ENCODE data around the gene PUS1.

PUS1 gene

DNA sequence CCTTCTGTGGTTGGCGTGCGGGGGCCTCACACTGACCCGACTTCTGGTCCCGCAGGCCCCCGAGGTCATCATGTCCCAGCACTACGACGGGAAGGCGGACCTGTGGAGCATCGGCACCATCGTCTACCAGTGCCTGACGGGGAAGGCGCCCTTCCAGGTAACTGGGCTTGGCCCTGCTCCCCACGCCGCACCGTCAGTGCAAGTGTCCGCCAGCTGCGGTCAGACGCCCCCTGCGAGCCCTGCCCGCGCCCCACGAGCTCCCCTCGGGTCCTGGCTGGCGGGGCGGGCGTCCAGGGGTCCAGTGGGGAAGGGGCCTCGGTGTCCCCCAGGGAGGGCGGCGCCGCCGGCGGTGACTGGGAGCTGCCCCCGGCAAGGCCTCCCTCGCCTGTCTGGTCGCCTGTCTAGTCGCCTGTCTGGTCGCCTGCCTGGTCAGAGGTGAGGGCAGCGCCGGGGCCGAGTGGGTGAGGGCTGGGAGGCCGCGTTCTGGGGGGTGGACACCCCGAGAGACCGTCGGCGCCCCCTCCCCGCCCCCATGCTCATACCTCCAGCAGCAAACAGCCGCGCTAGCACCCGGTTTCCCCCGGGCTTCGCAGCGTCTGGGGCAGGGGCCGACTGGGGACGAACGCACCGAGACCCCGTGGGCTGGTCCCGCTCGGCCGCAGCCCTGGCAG is 19.9 kb upstream of the PUS1 start:
- H3K9me3 ChIP-seq (ENCODE audit: insufficient read depth, low read length) = no peaks in the 10 kb centered on the region
- no peak for TF ChIP-seq YY1 (IDR thresholded peaks at IDR 0.05; ENCODE audit: insufficient read depth, insufficient read length)
- no peak for TF ChIP-seq ZNF274 (IDR thresholded peaks at IDR 0.05; ENCODE audit: low read depth, low read length)
- no peak for TF ChIP-seq SUZ12 (IDR thresholded peaks at IDR 0.05; ENCODE audit: extremely low read depth, insufficient read depth, insufficient read length)
- H3K9ac ChIP-seq (ENCODE audit: insufficient read length, low read depth) = no peak overlapping the region
- H3K4me3 ChIP-seq (ENCODE audit: insufficient read length, low read depth) = no peak overlapping the region
- H3K27me3 ChIP-seq (ENCODE audit: insufficient read depth, insufficient read length) = no peaks in the 10 kb centered on the region
- peaks cover 76% of the 10 kb centered on the region for H3K36me3 ChIP-seq (ENCODE audit: insufficient read depth, insufficient read length, low read length)
- peaks cover 23% of the 10 kb centered on the region for H3K4me1 ChIP-seq (ENCODE audit: insufficient read depth, insufficient read length)
- DNase-seq (ENCODE audit: low read depth, low spot score) = no peak

DNA sequence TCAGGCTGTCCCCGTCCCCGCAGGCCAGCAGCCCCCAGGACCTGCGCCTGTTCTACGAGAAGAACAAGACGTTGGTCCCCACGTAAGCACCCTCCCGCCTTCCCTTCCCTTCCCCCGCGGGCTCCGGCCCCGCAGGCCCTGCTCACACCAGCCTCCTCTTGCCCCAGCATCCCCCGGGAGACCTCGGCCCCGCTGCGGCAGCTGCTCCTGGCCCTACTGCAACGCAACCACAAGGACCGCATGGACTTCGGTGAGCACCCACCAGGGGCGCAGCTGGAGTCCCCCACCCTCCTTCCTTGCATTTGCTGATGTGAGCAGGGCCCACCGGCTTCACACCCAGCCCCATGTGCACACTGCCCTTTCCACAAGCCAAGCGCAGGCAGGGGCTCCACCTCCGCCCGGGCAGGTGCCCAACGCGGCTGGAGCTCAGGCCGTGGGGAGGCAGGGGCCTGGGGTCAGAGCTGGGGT is 19.3 kb upstream of the PUS1 start:
- no peak overlapping the region for H3K4me3 ChIP-seq (ENCODE audit: insufficient read length, low read depth)
- no peaks in the 10 kb centered on the region for H3K27me3 ChIP-seq (ENCODE audit: insufficient read depth, insufficient read length)
- peaks cover 20% of the 10 kb centered on the region for H3K4me1 ChIP-seq (ENCODE audit: insufficient read depth, insufficient read length)
- no peak for TF ChIP-seq SUZ12 (IDR thresholded peaks at IDR 0.05; ENCODE audit: extremely low read depth, insufficient read depth, insufficient read length)
- no peak for TF ChIP-seq YY1 (IDR thresholded peaks at IDR 0.05; ENCODE audit: insufficient read depth, insufficient read length)
- no peak for TF ChIP-seq ZNF274 (IDR thresholded peaks at IDR 0.05; ENCODE audit: low read depth, low read length)
- no peaks in the 10 kb centered on the region for H3K9me3 ChIP-seq (ENCODE audit: insufficient read depth, low read length)
- DNase-seq (ENCODE audit: low read depth, low spot score) = no peak
- peaks cover 82% of the 10 kb centered on the region for H3K36me3 ChIP-seq (ENCODE audit: insufficient read depth, insufficient read length, low read length)
- no peak overlapping the region for H3K9ac ChIP-seq (ENCODE audit: insufficient read length, low read depth)

DNA sequence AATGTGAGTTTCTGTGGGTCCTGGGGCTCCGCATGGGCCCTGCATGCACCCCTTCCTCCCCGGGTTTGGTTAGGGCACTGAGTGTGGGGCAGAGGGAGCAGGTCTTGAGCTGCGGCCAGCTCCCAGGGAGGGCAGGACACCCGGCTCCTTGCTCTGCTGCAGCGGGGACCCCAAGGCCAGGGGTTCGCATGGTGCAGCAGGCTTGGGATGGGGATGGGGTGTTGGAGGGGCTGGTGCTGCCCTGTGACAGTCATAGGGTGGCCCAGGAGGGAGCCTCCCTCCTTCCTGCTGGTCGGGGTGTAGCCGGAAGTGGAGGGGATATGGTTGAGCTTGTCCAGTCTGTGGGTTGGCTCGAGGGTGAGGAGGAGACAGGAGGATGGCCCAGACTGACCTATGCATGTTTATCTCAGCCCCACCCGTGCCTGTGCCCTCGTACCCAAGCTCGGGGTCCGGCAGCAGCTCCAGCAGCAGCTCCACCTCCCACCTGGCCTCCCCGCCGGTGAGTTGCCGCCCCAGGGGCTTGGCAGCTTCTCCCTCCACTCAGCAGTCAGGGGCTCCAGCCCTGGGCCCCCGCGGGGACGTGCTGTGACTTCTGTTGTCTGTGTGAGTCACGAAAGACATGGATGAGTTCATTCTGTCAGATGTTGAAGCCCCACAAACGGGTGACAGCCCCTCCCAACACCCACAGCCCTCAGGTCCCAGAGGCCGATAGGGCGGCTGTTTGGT is 18.6 kb upstream of the PUS1 start:
- H3K9me3 ChIP-seq (ENCODE audit: insufficient read depth, low read length) = no peaks in the 10 kb centered on the region
- no peaks in the 10 kb centered on the region for H3K27me3 ChIP-seq (ENCODE audit: insufficient read depth, insufficient read length)
- H3K4me3 ChIP-seq (ENCODE audit: insufficient read length, low read depth) = no peak overlapping the region
- TF ChIP-seq YY1 (IDR thresholded peaks at IDR 0.05; ENCODE audit: insufficient read depth, insufficient read length) = no peak
- TF ChIP-seq ZNF274 (IDR thresholded peaks at IDR 0.05; ENCODE audit: low read depth, low read length) = no peak
- no peak for TF ChIP-seq SUZ12 (IDR thresholded peaks at IDR 0.05; ENCODE audit: extremely low read depth, insufficient read depth, insufficient read length)
- H3K4me1 ChIP-seq (ENCODE audit: insufficient read depth, insufficient read length) = peaks cover 20% of the 10 kb centered on the region
- peaks cover 83% of the 10 kb centered on the region for H3K36me3 ChIP-seq (ENCODE audit: insufficient read depth, insufficient read length, low read length)
- no peak overlapping the region for H3K9ac ChIP-seq (ENCODE audit: insufficient read length, low read depth)
- DNase-seq (ENCODE audit: low read depth, low spot score) = no peak

DNA sequence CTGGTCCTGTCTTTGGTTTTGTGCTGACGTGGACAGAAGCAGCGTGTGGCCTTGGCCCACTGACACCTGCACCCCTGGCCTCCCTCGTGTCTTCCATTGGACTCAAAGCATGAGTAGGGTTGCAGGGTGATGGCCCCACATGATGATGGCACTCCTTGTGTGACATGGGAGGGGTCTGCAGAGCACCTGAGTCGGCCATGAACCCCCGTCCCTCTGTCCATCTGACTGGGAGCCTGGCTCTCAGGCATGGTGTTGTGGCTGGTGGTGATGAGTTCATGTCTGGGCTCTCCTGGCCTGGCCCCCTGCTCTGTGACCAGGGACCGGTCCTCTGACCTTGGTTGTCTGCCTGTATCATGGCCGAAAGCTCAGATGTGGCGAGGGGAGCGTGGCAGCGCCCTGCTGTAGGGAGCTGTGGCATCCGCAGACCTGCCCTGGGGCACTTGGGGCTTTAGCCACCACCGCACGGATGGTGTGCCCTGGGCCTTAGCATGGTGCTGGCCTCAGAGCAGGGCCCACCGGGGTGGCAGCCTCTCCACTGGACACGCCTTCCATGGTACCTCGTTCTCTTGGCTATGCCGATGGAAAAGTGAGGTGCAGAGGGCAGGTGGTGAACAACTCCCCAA is 17.9 kb upstream of the PUS1 start:
- TF ChIP-seq SUZ12 (IDR thresholded peaks at IDR 0.05; ENCODE audit: extremely low read depth, insufficient read depth, insufficient read length) (no peak), YY1 (IDR thresholded peaks at IDR 0.05; ENCODE audit: insufficient read depth, insufficient read length) (no peak), ZNF274 (IDR thresholded peaks at IDR 0.05; ENCODE audit: low read depth, low read length) (no peak)
- Histone ChIP-seq H3K27me3 (ENCODE audit: insufficient read depth, insufficient read length) (no peaks in the 10 kb centered on the region), H3K36me3 (ENCODE audit: insufficient read depth, insufficient read length, low read length) (peaks cover 88% of the 10 kb centered on the region), H3K4me3 (ENCODE audit: insufficient read length, low read depth) (no peak overlapping the region), H3K9me3 (ENCODE audit: insufficient read depth, low read length) (no peaks in the 10 kb centered on the region), H3K9ac (ENCODE audit: insufficient read length, low read depth) (no peak overlapping the region), H3K4me1 (ENCODE audit: insufficient read depth, insufficient read length) (peaks cover 20% of the 10 kb centered on the region)
- DNase-seq (ENCODE audit: low read depth, low spot score) = no peak

DNA sequence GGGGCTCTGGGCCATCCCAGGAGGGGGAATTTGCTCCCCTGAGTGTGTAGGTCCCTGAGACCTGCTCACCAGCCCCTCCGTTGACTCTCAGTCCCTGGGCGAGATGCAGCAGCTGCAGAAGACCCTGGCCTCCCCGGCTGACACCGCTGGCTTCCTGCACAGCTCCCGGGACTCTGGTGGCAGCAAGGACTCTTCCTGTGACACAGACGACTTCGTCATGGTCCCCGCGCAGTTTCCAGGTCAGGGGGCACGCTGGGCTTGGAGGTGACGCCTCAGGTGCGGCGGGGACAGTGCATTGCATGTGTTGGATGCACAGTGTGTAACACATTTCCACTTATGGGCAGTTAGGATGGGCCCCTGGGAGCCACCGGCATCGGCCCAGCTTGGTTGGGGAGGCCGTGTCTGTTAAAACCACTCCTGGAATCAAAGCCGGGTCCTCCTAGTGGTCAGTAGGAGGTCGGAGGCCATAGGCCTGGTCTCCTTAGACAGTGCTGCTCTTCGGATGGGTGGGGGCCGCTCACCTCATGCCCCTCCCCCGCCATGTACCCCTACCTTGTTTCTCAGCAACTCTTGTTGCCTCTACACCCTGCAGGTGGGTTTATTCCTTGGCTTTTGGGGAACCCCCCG is 17.1 kb upstream of the PUS1 start:
- Histone ChIP-seq H3K9me3 (ENCODE audit: insufficient read depth, low read length) (no peaks in the 10 kb centered on the region), H3K9ac (ENCODE audit: insufficient read length, low read depth) (no peak overlapping the region), H3K27me3 (ENCODE audit: insufficient read depth, insufficient read length) (no peaks in the 10 kb centered on the region), H3K4me1 (ENCODE audit: insufficient read depth, insufficient read length) (peaks cover 20% of the 10 kb centered on the region), H3K4me3 (ENCODE audit: insufficient read length, low read depth) (no peak overlapping the region), H3K36me3 (ENCODE audit: insufficient read depth, insufficient read length, low read length) (peaks cover 87% of the 10 kb centered on the region)
- no peak for DNase-seq (ENCODE audit: low read depth, low spot score)
- TF ChIP-seq ZNF274 (IDR thresholded peaks at IDR 0.05; ENCODE audit: low read depth, low read length) (no peak), SUZ12 (IDR thresholded peaks at IDR 0.05; ENCODE audit: extremely low read depth, insufficient read depth, insufficient read length) (no peak), YY1 (IDR thresholded peaks at IDR 0.05; ENCODE audit: insufficient read depth, insufficient read length) (no peak)

DNA sequence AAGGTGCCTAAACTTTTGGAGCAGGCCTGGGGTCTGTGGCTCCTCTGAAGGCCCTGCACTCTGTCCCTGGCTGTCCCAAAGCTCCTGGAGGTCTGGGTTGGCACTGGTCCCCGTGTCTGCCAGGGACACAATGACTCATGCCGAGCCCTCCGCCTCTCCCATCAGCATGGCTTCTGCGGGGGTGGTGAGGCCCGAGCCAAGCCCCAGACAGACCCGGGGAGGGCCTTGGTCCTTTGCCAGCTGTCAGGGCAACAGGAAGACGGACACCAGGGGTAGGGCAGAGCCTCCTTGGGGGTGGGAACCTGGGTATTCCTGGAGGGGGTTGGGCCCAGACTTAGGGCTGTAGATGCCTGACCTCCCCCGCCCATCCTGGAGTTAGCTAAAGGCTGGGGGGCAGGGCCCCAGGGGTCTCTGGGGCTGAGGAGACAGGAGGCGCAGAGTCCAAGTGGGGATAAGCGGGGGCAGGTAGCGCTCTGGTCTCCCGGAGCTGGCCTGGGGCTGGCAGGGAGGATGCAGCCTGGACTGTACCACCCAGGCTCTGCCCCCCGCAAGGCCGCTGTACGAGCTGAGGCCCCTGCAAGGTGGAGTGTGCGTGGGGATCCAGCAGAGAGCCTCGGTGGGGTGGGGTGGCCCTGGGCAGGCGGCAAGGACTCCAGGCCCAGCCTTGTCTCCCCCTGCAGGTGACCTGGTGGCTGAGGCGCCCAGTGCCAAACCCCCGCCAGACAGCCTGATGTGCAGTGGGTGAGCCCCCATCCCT is 16.4 kb upstream of the PUS1 start:
- no peaks in the 10 kb centered on the region for H3K9me3 ChIP-seq (ENCODE audit: insufficient read depth, low read length)
- peak overlapping the region; percentile 50 for H3K9ac ChIP-seq (ENCODE audit: insufficient read length, low read depth)
- DNase-seq (ENCODE audit: low read depth, low spot score) = no peak
- H3K4me3 ChIP-seq (ENCODE audit: insufficient read length, low read depth) = no peak overlapping the region
- H3K36me3 ChIP-seq (ENCODE audit: insufficient read depth, insufficient read length, low read length) = peaks cover 83% of the 10 kb centered on the region
- H3K27me3 ChIP-seq (ENCODE audit: insufficient read depth, insufficient read length) = no peaks in the 10 kb centered on the region
- TF ChIP-seq ZNF274 (IDR thresholded peaks at IDR 0.05; ENCODE audit: low read depth, low read length) = no peak
- TF ChIP-seq YY1 (IDR thresholded peaks at IDR 0.05; ENCODE audit: insufficient read depth, insufficient read length) = no peak
- H3K4me1 ChIP-seq (ENCODE audit: insufficient read depth, insufficient read length) = peaks cover 16% of the 10 kb centered on the region
